ENCODE measurements around the gene GNG11.

Gene GNG11

GRCh38 chr7:93948106-93948505 is 26.6 kb downstream of the GNG11 start:
- no peak for DNase-seq (ENCODE audit: low read depth)

- DNase-seq (ENCODE audit: low read depth), result no peak
Observed at GRCh38 chr7:93948873-93949272, 27.3 kb downstream of the GNG11 start.

- DNase-seq (ENCODE audit: low read depth), result no peak
Observed at GRCh38 chr7:93949423-93949822, 27.9 kb downstream of the GNG11 start.

- DNase-seq (ENCODE audit: low read depth), result no peak
Observed at GRCh38 chr7:93955304-93955703, 33.8 kb downstream of the GNG11 start.

GRCh38 chr7:93957767-93958166 is 36.2 kb downstream of the GNG11 start:
- DNase-seq (ENCODE audit: low read depth), result no peak

- no peak for DNase-seq (ENCODE audit: low read depth)
Observed at GRCh38 chr7:93958216-93958615, 36.7 kb downstream of the GNG11 start.

- DNase-seq (ENCODE audit: low read depth), result no peak
Observed at GRCh38 chr7:93958651-93959050, 37.1 kb downstream of the GNG11 start.

- DNase-seq (ENCODE audit: low read depth), result no peak
Observed at GRCh38 chr7:93960986-93961385, 39.5 kb downstream of the GNG11 start.

GRCh38 chr7:93964262-93964661 is 42.7 kb downstream of the GNG11 start:
- no peak for DNase-seq (ENCODE audit: low read depth)

- no peak for DNase-seq (ENCODE audit: low read depth)
Observed at GRCh38 chr7:93964813-93965212, 43.3 kb downstream of the GNG11 start.

- DNase-seq (ENCODE audit: low read depth), result no peak
Observed at GRCh38 chr7:93968911-93969620, 47.5 kb downstream of the GNG11 start.

GRCh38 chr7:93972029-93972725 is 50.6 kb downstream of the GNG11 start:
- DNase-seq (ENCODE audit: low read depth), result no peak

- DNase-seq (ENCODE audit: low read depth), result no peak
Observed at GRCh38 chr7:93973134-93973533, 51.6 kb downstream of the GNG11 start.

GRCh38 chr7:93977211-93977950 is 55.8 kb downstream of the GNG11 start:
- no peak for DNase-seq (ENCODE audit: low read depth)
